Measurements from ENCODE around the gene SLMAP. TPM values are rescaled to one million over a fixed set of nuclear protein-coding genes. Genes with fewer than 3 reads are reported as not detected.

The SLMAP gene
- total RNA-seq, 1 donor from 2014 or later: 502 TPM

DNA sequence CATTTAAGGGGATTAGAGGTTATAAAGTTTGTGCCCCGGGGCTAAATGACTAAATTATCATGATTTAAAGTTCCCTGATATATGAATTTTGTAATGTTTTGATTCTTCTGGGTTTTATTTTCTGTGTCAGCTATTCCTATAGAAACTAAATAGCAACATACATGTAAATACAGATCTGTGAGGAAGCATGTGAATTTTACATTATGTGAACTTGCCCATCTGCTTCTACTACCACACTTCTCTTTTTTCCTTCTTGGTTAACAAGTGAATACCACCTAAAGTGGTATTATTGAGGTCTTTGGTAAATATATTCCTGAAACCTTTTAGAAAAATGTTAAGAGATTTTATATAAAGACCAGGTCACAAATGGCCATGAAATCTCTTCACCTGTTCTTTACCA, 29.3 kb downstream of the SLMAP start:
- Histone ChIP-seq H3K36me3 (no peaks in the 10 kb centered on the region), H3K27me3 (no peaks in the 10 kb centered on the region), H3K4me1 (no peaks in the 10 kb centered on the region), H3K4me3 (no peak overlapping the region), H3K9me3 (no peaks in the 10 kb centered on the region), H3K27ac (no peak overlapping the region)
- TF ChIP-seq, protein P1, sequence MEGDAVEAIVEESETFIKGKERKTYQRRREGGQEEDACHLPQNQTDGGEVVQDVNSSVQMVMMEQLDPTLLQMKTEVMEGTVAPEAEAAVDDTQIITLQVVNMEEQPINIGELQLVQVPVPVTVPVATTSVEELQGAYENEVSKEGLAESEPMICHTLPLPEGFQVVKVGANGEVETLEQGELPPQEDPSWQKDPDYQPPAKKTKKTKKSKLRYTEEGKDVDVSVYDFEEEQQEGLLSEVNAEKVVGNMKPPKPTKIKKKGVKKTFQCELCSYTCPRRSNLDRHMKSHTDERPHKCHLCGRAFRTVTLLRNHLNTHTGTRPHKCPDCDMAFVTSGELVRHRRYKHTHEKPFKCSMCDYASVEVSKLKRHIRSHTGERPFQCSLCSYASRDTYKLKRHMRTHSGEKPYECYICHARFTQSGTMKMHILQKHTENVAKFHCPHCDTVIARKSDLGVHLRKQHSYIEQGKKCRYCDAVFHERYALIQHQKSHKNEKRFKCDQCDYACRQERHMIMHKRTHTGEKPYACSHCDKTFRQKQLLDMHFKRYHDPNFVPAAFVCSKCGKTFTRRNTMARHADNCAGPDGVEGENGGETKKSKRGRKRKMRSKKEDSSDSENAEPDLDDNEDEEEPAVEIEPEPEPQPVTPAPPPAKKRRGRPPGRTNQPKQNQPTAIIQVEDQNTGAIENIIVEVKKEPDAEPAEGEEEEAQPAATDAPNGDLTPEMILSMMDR (IDR thresholded peaks at IDR 0.05): no peak
- DNase-seq (ENCODE audit: low spot score in 2 of 2): no peak
- intact Hi-C loops (cut with DNase I): no loop called here

DNA sequence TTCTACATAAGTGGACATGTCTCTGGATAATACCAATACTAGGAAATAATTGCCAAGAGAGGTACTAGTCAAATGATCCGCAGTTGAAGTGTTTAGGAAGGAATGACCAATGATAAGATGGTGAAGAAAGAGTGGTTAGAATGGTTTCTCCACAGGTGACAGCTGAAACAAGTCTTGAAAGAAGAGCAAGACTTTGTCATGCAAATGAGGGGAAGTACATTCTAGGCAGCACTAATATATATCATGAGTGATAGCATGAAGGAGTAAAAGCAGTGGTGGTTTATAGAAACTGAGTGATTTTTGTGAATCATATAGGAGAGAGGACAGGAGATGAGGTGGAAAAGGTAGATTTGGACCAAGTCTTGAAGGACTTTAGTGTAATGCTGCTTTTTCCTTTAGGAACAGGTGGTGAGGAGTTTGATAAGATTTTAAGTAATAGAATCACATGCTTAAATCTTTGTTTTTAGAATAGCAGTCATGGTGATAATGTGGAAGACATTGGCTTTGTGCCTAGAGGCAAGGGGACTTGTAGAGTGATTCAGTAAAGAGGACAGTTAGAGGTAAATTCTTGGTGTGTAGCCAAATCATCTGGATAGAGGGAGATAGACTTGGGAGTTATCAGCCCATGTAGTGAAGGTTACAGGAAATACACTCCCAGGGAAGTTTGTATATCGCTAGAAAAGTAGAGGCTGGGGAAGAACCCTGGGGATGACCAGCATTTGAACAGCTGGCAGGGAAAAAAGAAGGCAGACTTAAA, 31.9 kb downstream of the SLMAP start:
- TF ChIP-seq, protein P1 (IDR thresholded peaks at IDR 0.05): no peak
- Histone ChIP-seq H3K4me3 (no peak overlapping the region), H3K27ac (no peak overlapping the region), H3K4me1 (no peaks in the 10 kb centered on the region), H3K9me3 (no peaks in the 10 kb centered on the region), H3K27me3 (no peaks in the 10 kb centered on the region), H3K36me3 (no peaks in the 10 kb centered on the region)
- no peak for DNase-seq (ENCODE audit: low spot score in 2 of 2)
- intact Hi-C loops (cut with DNase I): no loop called here

DNA sequence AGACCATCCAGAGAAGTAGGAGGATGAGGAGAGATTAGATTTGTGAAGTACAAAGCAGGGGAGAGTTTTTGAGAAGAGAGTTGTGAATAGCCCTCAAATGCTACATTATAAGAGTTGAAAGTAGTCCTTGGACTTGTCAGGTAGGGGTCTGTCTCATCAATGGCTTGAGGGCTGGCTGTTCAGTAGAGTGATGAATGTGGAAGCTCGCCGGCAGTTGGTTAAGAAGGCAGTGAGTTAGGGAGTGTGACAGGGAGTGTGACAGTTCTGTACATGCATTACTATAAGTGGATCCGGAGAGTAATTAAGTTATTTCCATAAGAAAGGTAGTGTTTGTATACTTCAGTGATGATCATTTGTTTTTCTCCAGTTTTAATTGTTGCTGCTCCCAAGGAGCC, 32.5 kb downstream of the SLMAP start:
- H3K27ac ChIP-seq: no peak overlapping the region
- no peaks in the 10 kb centered on the region for H3K27me3 ChIP-seq
- H3K4me1 ChIP-seq: no peaks in the 10 kb centered on the region
- no peak for DNase-seq (ENCODE audit: low spot score in 2 of 2)
- no peak overlapping the region for H3K4me3 ChIP-seq
- H3K36me3 ChIP-seq: no peaks in the 10 kb centered on the region
- intact Hi-C loops (cut with DNase I): no loop called here
- H3K9me3 ChIP-seq: no peaks in the 10 kb centered on the region
- TF ChIP-seq, protein P1 (IDR thresholded peaks at IDR 0.05): no peak

DNA sequence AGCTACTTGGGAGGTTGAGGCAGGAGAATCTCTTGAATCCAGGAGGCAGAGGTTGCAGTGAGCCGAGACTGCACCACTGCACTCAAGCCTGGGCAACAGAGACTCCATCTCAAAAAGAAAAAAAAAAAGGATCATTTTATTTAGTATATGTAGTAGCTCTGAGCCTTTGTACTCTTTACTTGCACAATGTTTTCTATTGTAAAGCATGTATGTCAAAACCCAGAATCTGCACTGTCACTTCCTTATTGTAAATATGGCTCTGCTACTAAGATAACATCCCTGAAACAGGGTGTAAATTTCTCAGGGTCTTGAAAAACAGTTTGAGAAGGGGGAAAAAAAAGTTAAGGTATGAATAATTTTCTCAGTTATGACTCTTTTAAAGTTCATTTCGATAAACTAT, 35.1 kb downstream of the SLMAP start:
- no peak overlapping the region for H3K27ac ChIP-seq
- no peaks in the 10 kb centered on the region for H3K9me3 ChIP-seq
- peaks cover under 1 to 3% of the 10 kb centered on the region in 2 donors for H3K4me1 ChIP-seq
- H3K36me3 ChIP-seq: no peaks in the 10 kb centered on the region
- no peak for DNase-seq (ENCODE audit: low spot score in 2 of 2)
- intact Hi-C loops (cut with DNase I): no loop called here
- TF ChIP-seq, protein P1 (IDR thresholded peaks at IDR 0.05): no peak
- H3K4me3 ChIP-seq: no peak overlapping the region
- H3K27me3 ChIP-seq: no peaks in the 10 kb centered on the region

DNA sequence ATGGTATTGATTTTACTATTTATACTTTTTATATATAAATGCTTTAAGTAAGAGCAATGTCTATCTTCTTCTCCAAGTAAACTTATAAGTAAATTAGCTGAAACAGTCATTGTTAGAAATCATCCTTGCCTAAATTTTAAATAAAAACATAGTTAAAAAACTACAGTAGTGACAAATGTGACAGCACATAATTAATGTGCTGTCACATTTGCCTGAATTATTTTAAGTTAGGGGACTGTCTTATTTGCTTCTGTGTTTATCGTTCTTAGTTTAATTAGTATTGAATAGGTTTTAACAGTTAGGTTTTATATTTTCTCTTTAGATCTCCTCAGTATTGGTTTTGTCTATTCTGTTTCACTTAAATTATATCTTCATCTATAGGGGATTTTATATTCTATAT, 36.1 kb downstream of the SLMAP start:
- Histone ChIP-seq H3K9me3 (no peaks in the 10 kb centered on the region), H3K4me1 (peaks cover 3% of the 10 kb centered on the region in 2 donors), H3K27ac (no peak overlapping the region), H3K27me3 (no peaks in the 10 kb centered on the region), H3K4me3 (no peak overlapping the region), H3K36me3 (no peaks in the 10 kb centered on the region)
- DNase-seq (ENCODE audit: low spot score in 2 of 2): no peak
- TF ChIP-seq, protein P1 (IDR thresholded peaks at IDR 0.05): no peak
- intact Hi-C loops (cut with DNase I): no loop called here

Data from ascending aorta (tissue), 2 donors.